Peyer's patch (tissue), 4 donors: ENCODE results near the gene PITPNM1.
"Not testable (repeated sequence)": the region's sequence is repeated elsewhere in the genome, so short reads cannot be mapped to it uniquely, and the experiment has no call there.

Experiments used
- CTCF ChIP-seq, 6 experiments: fragments of 450-650 bp in 4 of 6; fragments of 200-600 bp in 2 of 6; sonication (generic) in 1 of 6; IDR thresholded peaks; one replicate each; pipeline ENCODE4 v1.5.1; 2017 to 2019; ENCODE audit warnings: antibody characterized with exemption in 6 of 6, mild to moderate bottlenecking in 3 of 6, moderate library complexity in 1 of 6
- POLR2A ChIP-seq, 2 donors: fragments of 450-650 bp; IDR thresholded peaks; one replicate each; pipeline ENCODE4 v1.5.1; 2017; ENCODE audit warnings: antibody characterized with exemption in 2 of 2, mild to moderate bottlenecking in 2 of 2, moderate library complexity in 2 of 2

DNA sequence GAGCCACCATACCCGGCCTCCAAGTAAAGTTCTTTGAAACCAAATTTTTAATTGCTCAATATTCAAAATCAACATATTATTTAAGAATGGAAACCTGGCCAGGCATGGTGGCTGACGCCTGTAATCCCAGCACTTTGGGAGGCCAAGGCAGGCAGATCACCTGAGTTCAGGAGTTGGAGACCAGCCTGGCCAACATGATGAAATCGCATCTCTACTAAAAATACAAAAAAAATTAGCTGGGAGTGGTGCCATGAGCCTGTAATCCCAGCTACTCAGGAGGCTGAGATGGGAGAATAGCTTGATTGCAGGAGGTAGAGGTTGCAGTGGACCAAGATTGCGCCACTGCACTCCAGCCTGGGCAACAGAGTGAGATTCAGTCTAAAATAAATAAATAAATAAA lies 42.9 kb upstream of the PITPNM1 start:
- TF ChIP-seq POLR2A, CTCF (IDR thresholded peaks at IDR 0.05): not testable (repeated sequence)
